ENCODE data around the gene SRBD1. TPM values are rescaled to one million over a fixed set of nuclear protein-coding genes. Genes with fewer than 3 reads are reported as not detected.

Gene SRBD1
- total RNA-seq, 1 donor from 2014 or later, result 19.3 TPM

DNA sequence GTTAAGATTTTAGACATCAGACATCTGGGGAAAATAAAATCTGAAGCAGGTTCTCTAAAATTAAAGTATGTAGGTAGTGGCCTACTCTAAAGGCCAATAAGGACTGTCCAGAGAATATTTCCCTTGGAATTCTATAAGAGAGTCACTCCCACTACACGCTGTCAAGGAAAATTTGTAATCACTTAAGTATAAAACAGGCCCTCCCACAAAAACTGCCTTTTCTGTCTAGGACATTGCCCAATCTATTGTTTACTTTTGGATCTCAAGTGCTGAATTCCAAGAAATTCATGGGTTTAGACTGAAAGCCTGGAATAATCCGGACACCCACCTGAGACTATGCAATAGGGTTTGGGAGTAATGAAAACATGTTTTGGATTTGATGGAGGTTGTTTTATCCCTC, 1.7 kb upstream of the SRBD1 start:
- Mint-ChIP-seq H3K4me1 (ENCODE audit: unreplicated experiment) (peaks cover 5% of the 10 kb centered on the region), H3K4me3 (no peak overlapping the region), H3K27ac (no peak overlapping the region), H3K27me3 (no peaks in the 10 kb centered on the region), H3K9me3 (no peaks in the 10 kb centered on the region), H3K36me3 (no peaks in the 10 kb centered on the region)
- DNase-seq (ENCODE audit: extremely low spot score, unreplicated experiment), result no peak
- TF ChIP-seq CTCF (conservative IDR thresholded peaks at IDR 0.05), result no peak

GRCh38 chr2:45612285-45612684, 1.2 kb upstream of the SRBD1 start:
- DNase-seq (ENCODE audit: extremely low spot score, unreplicated experiment), result no peak
- Mint-ChIP-seq H3K27ac (peak overlapping the region; percentile 98), H3K36me3 (no peaks in the 10 kb centered on the region)

GRCh38 chr2:45610281-45611019, 617 bp downstream of the SRBD1 start:
- DNase-seq (ENCODE audit: extremely low spot score, unreplicated experiment), result no peak
- H3K4me1 Mint-ChIP-seq (ENCODE audit: unreplicated experiment), result peaks cover 5% of the 10 kb centered on the region
- peak overlapping the region; percentile 98 for H3K27ac Mint-ChIP-seq
- H3K9me3 Mint-ChIP-seq, result no peaks in the 10 kb centered on the region
- peak overlapping the region; percentile 99 for H3K4me3 Mint-ChIP-seq
- no peaks in the 10 kb centered on the region for H3K27me3 Mint-ChIP-seq
- TF ChIP-seq CTCF (conservative IDR thresholded peaks at IDR 0.05), result peak; percentile 36
- no peaks in the 10 kb centered on the region for H3K36me3 Mint-ChIP-seq

More at GRCh38 chr2:45612285-45612684, 1.2 kb upstream of the SRBD1 start:
- no peaks in the 10 kb centered on the region for H3K9me3 Mint-ChIP-seq
- no peaks in the 10 kb centered on the region for H3K27me3 Mint-ChIP-seq
- H3K4me3 Mint-ChIP-seq, result peak overlapping the region; percentile 37
- no peak for TF ChIP-seq CTCF (conservative IDR thresholded peaks at IDR 0.05)
- H3K4me1 Mint-ChIP-seq (ENCODE audit: unreplicated experiment), result peaks cover 5% of the 10 kb centered on the region

DNA sequence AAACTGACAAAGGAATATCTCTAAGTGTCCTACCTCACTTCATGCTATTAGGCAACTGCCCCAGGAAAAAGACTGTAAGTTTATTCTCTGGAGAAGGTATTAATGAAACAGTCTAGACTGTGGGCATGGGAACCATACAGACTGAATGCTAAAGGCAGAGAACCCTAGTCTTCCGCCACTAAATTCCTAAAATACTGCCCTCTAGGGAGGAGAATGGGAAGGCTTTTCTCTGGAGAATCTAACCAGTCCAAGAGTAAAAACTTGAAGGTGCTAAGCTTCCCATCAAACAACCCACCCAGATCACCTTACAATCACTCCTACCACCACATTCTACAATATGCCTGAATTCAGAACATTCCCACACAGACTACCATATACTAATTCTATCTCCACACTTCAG, 3.4 kb downstream of the SRBD1 start:
- TF ChIP-seq CTCF (conservative IDR thresholded peaks at IDR 0.05), result peak; percentile 74
- Mint-ChIP-seq H3K4me3 (no peak overlapping the region), H3K4me1 (ENCODE audit: unreplicated experiment) (peaks cover 5% of the 10 kb centered on the region), H3K27me3 (no peaks in the 10 kb centered on the region), H3K9me3 (no peaks in the 10 kb centered on the region), H3K36me3 (peaks cover 13% of the 10 kb centered on the region), H3K27ac (no peak overlapping the region)
- no peak for DNase-seq (ENCODE audit: extremely low spot score, unreplicated experiment)

DNA sequence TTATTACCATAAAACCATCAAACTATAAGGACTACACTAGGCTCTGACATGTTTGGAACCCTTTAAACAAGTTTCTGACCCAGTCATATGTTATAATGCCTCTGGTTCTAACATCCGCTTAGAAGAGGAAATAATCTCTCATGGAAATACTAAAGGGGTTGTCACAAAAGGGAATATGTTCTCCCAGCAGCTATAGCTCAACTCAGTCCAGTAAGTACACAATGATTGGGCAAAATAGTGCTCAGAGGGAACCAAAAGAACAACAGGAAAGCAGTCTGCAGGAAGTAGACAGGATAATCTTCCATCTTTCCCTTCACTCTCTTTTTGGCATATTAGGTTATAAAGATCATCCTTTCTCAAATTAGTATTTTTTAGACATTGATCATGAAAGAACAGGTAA, 4.3 kb downstream of the SRBD1 start:
- Mint-ChIP-seq H3K36me3 (peaks cover 13% of the 10 kb centered on the region), H3K4me3 (no peak overlapping the region), H3K4me1 (ENCODE audit: unreplicated experiment) (peaks cover 5% of the 10 kb centered on the region), H3K27ac (no peak overlapping the region), H3K27me3 (no peaks in the 10 kb centered on the region), H3K9me3 (no peaks in the 10 kb centered on the region)
- TF ChIP-seq CTCF (conservative IDR thresholded peaks at IDR 0.05), result no peak
- DNase-seq (ENCODE audit: extremely low spot score, unreplicated experiment), result no peak
